ENCODE measurements around the gene TBC1D9B.

DNA sequence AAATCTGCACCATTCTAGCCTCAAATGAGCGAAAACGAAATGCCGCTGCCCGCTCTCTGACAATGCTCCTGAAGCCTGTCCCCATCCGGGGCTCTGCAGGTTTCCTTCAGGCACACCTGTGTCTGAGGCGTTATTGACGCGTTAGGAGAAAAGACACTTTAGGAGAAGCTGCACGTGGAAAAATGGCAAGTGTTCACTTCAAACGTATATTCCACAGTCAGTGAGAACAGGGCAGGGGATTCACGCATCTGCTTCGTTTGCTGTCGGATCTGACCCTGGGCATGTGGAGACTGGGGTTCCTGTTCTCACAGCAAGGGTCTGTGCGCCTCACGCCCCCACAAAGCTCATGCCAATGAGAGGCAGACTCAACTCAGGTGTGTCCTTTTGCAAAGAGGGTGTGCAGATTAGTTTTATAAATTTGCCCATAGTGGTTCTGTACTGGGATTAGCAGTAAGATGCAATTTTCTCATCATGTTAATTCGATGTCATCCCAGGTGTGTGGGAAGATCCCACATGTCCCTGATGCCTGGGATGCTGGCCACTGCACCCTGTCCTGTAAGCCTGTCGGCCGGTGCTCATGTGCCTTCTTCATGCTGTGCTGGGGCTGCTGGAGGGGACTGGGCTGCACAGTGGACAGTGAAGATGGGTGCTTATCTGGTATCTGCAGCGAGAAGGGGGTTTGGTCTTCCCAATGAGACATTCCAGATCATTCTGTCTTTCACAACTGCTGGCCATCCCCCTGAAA, 11.2 kb upstream of the TBC1D9B start:
- TF ChIP-seq, protein P1, sequence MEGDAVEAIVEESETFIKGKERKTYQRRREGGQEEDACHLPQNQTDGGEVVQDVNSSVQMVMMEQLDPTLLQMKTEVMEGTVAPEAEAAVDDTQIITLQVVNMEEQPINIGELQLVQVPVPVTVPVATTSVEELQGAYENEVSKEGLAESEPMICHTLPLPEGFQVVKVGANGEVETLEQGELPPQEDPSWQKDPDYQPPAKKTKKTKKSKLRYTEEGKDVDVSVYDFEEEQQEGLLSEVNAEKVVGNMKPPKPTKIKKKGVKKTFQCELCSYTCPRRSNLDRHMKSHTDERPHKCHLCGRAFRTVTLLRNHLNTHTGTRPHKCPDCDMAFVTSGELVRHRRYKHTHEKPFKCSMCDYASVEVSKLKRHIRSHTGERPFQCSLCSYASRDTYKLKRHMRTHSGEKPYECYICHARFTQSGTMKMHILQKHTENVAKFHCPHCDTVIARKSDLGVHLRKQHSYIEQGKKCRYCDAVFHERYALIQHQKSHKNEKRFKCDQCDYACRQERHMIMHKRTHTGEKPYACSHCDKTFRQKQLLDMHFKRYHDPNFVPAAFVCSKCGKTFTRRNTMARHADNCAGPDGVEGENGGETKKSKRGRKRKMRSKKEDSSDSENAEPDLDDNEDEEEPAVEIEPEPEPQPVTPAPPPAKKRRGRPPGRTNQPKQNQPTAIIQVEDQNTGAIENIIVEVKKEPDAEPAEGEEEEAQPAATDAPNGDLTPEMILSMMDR (IDR thresholded peaks at IDR 0.05) = no peak
- no peak for TF ChIP-seq POLR2A (IDR thresholded peaks at IDR 0.05)
